ENCODE measurements around the gene DCBLD1.

DNA sequence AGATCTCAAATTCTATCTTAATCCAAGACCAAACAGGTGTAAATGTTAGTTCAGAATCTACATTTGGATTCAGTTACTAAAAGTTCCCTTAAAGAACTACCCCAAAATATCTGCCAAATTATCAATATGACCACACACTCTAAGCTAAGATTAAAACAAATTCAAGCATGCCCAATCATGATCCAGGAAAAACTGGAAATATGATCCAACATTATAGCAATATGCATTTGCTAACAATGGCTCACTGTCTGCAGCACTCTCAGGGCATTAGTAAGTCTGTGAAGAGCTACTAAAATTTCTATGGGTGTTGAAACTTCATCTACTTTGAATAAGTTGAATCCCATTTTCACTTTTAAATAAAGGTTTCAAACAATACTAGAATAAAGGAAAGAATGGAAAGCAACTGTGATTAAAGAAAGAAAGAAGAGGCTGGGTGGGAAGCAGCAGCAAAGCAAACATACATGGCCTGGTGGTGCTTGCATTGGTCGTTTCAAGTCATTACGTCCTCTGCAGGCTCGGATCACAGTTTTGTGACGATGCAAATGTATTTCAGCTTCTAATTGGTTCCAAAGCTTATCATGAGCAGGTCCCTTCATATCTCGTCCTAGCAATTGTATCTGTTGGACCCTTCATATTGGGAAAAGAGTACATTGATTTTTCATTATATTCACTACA lies 90.7 kb downstream of the DCBLD1 start:
- TF ChIP-seq, protein P1, sequence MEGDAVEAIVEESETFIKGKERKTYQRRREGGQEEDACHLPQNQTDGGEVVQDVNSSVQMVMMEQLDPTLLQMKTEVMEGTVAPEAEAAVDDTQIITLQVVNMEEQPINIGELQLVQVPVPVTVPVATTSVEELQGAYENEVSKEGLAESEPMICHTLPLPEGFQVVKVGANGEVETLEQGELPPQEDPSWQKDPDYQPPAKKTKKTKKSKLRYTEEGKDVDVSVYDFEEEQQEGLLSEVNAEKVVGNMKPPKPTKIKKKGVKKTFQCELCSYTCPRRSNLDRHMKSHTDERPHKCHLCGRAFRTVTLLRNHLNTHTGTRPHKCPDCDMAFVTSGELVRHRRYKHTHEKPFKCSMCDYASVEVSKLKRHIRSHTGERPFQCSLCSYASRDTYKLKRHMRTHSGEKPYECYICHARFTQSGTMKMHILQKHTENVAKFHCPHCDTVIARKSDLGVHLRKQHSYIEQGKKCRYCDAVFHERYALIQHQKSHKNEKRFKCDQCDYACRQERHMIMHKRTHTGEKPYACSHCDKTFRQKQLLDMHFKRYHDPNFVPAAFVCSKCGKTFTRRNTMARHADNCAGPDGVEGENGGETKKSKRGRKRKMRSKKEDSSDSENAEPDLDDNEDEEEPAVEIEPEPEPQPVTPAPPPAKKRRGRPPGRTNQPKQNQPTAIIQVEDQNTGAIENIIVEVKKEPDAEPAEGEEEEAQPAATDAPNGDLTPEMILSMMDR (optimal IDR thresholded peaks at IDR 0.05 in 1 of 3, IDR thresholded peaks at IDR 0.05 in 1 of 3, conservative IDR thresholded peaks at IDR 0.05 in 1 of 3; ENCODE audit: extremely low read depth in 1 of 3, insufficient read depth in 2 of 3, low read length in 3 of 3) = no peak
- TF ChIP-seq EZH2 (IDR thresholded peaks at IDR 0.05; ENCODE audit: low read length) = no peak

All from keratinocyte (primary cell).